DMS 273 (cell line): ENCODE results near the gene BAZ1B.
A peak's percentile ranks its signal among the peaks of the same experiment; 100 is the strongest.
"Not testable (repeated sequence)": the region's sequence is repeated elsewhere in the genome, so short reads cannot be mapped to it uniquely, and the experiment has no call there.

Experiments used
- DNase-seq: peaks from one replicate; lab custom pipeline; 2025; ENCODE audit not compliant: unreplicated experiment; lab: John Stamatoyannopoulos, UW

BAZ1B gene

DNA sequence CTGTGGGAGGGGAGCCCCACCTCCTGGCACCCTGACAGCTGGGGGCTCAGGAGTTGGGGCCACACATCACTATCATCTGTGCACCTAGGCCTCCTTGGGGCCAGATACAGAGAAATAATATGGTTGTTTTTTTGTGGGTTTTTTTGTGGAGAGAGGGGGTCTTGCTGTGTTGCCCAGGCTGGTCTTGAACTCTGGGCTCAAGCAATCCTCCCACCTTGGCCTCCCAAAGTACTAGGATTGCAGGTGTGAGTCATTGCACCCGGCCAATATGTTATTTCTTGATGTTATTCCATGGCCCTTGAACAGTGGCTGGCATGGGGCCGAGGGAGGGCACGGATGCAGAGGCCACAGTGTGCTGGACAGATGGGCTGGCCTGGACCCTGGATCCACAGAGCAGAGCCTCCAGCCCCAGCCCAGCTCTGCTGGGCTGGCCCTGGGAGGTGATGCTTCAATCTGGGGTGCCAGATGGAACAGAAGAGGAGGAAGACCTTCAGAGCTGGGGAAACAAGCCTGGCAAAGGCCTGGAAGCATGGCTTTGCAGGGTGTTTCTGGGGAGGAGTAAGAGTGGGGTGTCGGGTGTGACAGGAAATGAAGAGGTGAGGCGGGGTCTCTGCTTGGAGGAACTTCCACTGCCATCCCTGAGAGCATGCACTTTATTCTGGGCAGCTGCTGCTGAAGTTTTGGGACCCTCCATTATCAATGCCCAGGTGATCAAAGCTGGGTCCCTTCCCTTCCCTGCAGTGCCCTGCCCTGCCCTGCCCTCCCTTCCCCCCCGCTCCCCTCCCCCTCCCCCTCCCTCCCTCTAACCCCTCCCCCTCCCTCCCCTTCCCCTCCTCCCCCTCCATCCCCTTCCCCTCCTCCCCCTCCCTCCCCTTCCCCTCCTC is 92.2 kb downstream of the BAZ1B start:
- peak; percentile 84 for DNase-seq

DNA sequence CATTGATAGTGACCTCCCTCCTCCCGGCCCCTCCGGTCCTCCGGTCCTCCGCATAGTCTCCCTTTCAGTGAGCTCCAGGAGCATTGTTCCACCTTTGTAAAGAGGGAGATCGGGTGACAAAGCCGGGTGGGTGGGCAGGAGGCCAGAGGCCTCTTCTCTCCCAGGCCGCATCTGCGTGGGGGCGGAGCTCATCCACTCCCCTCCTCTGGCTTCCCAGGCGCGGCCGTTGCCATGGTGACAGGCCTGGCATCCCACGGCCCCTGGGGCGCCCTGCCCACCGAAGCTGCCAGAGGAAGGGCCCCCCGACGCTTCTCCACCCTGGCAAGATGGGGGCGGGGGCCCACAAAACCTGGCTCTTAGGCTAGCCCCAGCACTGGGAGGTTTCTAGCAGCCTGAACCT is 92.9 kb downstream of the BAZ1B start:
- DNase-seq, result peak; percentile 97

DNA sequence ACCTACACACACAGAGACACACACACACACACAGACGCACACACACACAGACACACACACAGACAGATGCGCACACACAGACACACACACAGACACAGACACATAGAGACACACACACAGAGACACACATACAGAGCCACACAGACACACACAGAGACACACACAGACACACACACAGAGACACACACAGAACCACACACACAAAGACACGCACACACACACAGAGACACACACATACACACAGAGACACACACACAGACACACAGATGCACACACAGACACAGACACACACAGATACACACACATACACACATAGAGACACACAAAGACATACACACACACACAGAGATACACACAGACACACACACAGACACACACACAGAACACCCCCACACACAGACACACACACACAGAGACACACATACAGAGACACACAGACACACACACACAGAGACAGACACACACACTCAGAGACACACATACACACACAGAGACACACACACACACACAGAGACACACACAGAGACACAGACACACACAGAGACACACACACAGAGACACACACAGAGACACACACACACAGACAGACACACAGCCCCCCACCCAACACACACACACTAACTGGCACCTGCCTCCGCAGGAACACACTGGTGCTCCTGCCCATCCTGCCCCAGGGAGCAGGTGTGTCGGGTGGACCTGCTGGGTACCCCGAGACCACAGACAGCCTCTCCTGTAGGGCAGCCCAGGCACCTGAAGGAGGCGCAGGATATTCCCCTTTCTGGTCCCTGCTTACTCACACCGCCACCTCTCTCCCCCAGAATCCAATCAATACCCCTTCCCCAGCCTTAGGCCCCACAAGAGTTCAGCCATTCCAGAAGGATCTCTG is 93.9 kb downstream of the BAZ1B start:
- DNase-seq, result no peak

DNA sequence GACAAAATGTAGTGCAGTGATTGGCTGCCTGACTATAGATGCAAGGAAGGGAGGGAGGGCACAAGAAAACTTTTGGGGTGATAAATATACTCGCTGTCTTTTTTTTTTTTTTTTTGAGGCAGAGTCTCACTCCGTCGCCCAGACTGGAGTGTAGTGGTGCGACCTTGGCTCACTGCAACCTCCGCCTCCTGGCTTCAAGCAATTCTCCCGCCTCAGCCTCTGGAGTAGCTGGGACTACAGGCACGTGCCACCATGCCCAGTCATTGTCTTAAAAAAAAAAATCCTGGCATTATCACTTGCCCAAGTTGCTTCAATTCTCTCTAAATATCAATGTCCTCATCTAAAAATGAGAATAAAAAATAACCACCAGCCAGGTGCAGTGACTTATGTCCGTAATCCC is 96.1 kb downstream of the BAZ1B start:
- no peak for DNase-seq

DNA sequence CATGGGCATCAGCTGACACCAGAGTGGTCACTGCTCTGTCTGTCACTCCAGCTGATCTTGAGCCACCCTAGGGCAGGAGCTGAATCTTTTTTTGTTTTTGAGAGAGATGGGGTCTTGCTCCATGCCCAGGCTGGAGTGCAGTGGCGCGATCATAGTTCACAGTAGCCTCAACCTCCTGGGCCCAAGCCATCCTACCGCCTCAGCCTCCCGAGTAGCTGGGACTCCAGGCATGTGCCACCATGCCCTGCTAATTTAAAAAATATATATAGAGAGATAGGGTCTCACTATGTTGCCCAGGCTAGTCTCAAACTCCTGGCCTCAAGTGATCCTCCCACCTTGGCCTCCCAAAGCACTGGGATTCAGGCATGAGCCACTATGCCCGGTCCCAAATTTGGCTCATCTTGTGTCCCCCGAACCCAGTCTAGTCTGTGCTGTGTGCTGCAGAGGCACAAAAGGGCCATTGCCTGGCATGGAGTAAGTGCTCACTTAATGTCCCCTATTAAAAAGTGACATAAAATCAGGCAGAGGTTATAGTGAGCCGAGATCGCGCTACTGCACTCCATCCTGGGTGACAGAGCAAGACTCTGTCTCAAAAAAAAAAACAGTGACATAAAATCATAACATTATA is 96.6 kb downstream of the BAZ1B start:
- no peak for DNase-seq

DNA sequence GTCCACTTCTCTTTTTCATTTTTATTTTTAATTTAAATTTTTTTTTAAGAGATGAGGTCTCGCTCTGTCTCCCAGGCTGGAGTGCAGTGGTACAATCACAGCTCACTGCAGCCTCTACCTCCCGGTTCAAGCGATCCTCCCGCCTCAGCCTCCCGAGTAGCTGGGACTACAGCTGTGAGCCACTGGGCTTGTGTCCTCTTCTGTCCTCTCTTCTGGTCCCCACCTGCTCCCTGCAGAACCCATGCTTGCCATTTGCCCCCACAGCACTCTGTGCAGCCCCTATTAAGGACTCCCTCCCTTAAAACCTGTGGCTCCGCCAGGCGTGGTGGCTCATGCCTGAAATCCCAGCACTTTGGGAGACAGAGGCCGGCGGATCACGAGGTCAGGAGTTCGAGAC is 97.6 kb downstream of the BAZ1B start:
- no peak for DNase-seq

DNA sequence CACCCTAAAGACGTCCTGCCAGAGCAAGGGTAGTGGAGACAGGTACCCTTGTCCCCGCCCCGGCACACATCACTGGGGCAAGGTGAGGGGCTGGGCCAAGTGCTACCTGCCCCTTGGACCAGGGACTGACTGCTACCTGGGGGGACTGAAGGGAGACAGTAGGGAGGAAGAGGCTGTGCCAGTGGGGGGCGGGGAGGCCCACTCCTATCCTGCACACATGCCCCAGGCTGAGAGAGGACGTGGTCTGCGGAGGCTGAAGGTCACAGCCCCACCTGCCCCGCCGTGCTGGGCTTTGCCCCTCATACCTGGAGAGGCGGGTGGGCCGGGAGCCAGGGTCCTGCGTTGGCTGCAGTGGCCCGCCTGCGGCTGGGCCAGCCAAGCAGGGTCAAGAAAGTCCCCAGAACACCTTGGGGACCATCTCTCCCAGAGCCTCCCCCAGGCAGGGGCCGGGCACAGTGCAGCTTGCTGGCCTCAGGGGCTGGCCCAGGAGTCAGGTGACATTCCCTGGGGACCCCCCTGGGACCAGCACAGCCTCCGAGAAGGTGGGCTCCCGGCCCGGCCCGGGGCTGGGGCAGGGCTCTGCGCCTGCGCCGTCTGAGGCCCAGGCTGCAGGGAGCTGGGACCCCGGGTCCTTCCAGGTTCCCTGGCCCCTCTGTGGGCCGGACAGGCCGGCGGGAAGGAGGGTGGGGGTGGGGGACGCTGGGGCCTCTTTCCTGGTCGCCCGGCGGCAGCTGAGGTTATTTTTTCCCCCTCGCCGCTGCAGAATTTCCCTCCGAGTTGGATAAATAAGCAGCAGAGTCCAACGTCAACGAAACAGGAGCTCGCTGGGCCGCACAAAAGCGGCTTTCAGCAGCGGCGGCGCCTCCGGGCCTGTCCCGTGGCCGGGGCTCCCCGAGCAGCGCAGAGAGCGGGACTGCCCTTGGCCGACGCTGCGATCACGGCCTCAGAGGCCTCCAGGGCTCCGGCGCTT is 98.3 kb downstream of the BAZ1B start:
- DNase-seq, result no peak

DNA sequence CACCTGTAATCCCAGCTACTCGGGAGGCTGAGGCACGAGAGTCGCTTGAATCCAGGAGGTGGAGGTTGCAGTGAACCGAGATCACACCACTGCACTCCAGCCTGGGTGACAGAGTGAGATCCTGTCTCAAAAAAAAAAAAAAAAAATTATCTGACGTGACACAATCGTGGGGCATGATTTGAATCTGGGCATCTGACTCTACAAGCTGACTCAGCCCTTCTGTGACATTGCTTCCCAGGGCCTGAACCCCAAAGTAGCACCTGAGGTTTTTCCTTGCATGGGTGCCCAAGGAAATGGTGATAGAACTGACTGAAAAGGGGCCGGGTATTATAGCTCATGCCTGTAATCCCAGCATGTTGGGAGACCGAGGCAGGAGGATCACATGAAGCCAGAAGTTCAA is 101.5 kb downstream of the BAZ1B start:
- not testable (repeated sequence) for DNase-seq

DNA sequence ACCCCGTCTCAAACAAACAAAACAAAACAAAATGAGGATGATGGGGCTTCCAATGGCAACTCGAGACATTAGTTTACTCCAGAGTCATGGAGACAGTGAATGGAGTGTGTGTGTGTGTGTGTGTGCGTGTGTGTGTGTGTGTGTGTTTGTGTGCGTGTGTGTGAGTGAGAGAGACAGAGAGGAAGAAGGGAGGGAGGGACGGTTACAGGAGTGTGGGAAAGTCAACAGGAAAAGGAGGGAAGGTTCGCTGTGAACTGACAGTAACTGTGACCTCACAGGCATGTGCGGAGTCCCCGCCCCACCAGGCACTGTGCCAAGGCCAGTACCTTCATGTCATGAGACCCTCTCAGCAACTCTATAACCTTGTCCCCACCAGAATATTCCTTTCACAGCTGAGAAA is 102.1 kb downstream of the BAZ1B start:
- DNase-seq, result peak; percentile 53

DNA sequence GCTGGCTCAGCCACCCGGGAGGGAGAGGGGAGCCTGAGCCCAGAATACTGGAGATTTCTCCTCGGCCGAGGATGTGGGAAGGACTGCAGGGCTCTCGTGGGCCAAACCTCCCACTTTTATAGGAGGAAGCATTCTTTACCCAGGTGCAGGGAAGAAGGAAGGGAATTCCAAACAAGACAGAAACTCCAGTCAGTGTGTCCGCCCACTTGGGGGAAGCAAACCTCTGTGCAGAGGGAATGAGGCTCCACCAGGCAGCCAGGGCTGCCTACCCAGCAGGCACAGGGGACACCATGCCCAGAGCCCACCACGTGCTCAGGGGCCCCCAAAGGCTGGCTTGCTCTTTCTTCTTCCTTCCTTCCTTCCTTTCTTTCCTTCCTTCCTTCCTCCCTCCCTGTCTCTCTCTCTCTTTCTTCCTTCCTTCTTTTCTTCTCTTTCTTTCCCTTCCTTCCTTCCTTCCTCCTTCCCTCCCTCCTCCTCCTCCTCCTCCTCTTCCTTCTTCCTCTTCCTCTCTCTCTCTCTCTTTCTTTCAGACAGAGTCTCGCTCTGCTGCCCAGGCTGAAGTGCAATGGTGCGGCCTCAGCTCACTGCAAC is 103.9 kb downstream of the BAZ1B start:
- peak; percentile 21 for DNase-seq

DNA sequence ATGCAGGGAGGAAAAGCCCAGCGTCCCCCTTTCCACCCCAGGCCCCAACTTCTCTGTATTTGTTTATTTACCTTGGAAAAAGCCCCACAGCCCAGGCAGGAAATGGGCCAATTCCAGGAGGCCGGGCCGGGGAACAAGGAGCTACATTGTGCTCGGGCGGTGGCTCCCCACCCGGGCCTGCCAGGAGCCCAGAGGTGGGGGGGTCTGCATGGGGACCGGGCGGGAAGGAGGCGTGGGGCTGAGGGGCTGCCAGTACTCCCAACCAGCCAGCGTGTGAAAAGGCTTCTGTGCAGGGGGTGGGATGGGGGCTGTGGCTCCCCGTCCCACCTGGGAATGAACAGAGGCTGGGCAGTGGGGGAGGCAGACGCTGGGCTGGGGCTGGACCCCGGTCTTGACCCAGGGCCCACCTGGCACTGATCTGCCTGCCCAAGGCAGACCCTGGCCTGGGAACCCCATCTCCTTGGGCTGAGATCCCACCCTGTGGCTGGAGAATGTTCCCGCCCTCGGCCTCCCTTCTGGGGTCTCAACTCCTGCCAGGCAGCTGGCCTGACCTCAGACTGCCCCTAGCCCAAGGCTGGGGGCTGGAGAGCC is 111.5 kb downstream of the BAZ1B start:
- not testable (repeated sequence) for DNase-seq

DNA sequence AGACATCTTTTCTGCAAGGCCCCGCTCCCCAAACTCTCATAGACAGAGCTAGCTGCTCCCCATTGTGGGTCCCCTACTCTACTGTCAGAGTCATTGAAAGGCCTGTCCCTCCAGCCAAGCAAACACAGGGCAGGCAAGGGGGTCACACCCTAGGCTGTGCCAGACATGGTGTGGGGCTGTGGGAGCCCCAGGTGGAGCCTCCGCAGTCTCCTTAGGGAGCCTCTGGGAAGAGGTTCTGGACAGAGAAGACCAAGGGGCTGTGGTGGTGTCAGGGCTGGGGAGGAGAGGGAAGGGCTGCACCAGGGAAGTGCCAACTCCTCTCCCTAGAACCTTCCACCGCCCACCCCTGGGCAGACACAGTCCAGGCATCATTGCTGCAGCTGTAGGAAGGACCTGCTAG is 117.2 kb downstream of the BAZ1B start:
- not testable (repeated sequence) for DNase-seq

DNA sequence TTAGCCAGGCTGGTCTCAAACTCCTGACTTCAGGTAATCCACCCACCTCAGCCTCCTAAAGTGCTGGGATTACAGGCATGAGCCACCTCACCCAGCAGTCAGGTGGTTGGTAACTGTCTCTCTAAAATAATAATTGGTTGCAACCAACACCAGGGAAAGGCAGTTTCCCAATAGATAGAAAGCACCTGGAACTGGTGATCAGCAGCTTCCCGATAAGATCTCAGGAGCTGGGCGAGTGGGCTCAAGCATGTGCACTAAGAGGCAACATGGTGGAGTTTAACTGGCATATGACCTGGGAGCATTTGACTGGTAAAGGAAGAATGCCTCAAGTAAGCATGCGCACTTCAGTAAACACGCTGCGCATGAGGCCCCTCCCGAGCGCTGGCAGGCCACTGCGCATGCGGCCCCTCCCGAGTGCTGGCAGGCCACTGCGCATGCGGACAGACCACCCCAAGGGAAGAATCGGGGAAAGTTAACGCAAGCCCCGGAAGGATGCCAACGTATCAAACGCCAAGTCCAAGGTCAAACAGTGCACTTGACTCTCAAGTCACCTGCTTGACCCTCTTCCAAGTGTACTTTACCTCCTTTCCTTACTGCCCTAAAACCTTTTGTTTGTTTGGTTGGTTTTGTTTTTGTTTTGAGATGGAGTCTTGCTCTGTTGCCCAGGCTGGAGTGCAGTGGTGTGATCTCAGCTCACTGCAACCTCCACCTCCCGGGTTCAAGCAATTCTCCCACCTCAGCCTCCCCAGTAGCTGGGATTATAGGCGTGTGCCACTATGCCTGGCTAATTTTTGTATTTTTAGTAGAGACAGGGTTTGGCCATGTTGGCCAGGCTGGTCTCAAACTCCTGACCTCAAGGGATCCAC is 122.7 kb downstream of the BAZ1B start:
- DNase-seq, result peak; percentile 47

DNA sequence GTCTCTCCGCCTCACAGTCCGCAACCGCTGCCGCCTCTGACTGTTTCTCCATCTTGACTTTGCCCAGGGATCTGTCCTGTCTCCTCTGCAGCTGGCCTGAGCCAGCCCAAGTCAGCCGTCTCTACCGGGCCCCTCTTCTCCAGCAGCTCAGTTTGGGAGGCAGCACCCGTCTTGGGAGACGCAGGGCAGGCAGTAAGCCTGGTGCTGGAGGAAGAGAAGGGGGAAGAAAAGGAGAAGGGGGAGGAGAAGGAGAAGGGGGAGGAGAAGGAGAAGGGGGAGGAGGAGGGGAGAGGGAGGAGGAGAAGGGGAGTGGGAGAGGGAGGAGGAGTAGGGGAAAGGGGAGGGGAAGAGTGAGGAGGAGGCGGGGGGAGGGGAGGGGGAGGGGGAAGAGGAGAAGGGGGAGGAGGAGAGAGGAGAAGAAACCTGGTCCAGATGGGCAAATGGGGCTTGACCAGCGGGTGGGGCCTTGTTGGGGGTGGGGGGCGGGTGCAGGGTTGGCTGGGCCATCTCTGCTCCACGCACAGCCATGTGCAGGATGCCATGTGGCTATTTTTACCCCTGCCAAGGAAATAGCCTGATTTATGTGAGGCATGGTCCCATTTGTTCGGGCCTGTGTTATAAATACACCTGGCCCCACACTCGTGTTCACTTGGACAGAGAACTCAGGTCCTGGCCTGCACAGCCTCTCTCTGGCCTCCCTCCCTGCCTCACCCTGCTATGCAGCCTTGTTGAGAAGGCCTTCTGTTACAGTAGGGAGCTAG is 124.4 kb downstream of the BAZ1B start:
- peak; percentile 46 for DNase-seq

DNA sequence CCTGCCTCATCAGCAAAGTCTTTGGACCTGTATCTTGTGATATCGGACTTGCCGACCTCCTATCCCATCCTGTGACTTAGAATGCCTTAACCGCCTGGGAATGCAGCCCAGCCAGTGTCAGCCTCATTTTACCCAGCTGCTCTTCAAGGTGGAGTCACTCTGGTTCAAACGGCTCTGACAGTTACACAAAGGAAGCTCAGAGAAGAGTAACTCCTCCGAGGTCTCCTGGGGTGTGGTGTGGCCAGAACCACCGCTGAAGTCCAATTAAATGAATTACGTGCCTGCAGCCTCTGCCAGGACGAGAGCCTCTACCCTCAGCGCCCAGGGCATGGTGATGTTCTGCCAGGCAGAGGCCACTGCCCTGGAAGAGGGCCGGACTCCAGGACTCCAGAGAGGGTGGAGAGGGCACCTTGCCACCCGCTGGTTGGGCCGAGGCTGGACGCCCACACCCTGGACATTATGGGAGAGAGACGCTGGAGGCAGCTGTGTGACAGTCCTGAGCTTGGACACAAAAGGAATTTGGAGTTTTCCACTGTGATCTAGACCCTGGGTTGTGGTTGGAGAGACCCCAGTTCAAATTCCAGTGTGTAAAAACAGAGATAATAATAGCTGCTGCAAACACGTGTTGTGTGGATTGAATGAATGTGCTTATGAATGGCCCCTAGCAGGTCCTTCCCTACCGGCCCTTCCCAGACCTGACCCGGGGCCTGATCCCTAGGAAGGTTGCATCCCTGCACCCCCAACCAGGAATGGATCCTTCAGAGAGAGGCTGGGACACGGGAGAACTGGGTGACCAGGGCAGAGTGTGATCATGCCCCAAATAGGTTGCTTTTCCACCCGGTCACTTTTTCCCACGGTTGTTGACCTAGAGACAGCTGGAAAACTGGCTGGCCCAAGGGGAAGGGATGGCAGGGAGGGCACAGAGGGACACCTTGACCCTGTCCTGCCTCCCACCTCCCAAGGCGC is 126.3 kb downstream of the BAZ1B start:
- DNase-seq, result no peak

DNA sequence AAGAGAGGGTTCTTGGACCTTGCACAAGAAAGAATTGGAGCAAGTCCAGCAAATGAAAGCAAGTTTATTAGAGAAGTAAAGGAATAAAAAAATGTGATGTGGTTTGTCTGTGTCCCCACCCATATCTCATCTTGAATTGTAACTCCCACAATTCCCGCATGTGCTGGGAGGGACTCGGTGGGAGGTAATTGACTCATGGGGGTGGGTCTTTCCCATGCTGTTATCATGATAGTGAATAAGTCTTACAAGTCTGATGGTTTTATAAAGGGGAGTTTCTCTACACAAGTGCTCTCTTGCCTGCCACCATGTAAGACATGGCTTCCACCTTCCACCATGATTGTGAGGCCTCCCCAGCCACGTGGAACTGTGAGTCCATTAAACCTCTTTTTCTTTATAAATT is 127.7 kb downstream of the BAZ1B start:
- DNase-seq, result no peak

DNA sequence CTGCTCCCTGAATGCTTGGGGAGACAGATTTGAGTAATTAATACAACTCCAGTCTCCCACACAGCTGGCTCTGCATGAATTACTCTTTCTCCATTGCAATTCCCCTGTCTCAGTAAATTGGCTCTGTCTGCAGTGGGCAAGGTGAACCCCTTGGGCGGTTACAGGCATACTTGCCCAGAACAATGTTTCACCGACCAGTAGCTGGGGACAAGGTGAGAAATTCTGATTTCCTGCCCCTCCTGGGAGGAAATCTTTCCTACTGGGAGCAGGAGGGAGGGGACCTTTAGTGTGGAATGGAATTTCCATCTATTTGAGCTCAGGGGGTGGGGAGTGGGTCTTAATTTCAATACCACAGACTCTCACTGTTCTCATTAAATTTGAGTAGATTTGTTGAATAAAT is 130.7 kb downstream of the BAZ1B start:
- peak; percentile 24 for DNase-seq
